K562 (cell line): ENCODE data around the gene PI16. TPM values are rescaled to one million over a fixed set of nuclear protein-coding genes. Genes with fewer than 3 reads are reported as not detected.

Experiments used
- HEY1 ChIP-seq: fragments of 250-450 bp; sonication (Bioruptor Pico); IDR thresholded peaks from 2 replicates; pipeline ENCODE4 v1.5.0; 2020; ENCODE audit warnings: mild to moderate bottlenecking, moderate library complexity, borderline replicate concordance
- KLF6 ChIP-seq: fragments of 250-450 bp; sonication (Bioruptor Pico); IDR thresholded peaks from 2 replicates; pipeline ENCODE4 v1.4.0; 2020; ENCODE audit warnings: mild to moderate bottlenecking, moderate library complexity, borderline replicate concordance
- MGA ChIP-seq: fragments of 450-650 bp; IDR thresholded peaks from 2 replicates; pipeline ENCODE4 v1.6.1; 2016; ENCODE audit warnings: mild to moderate bottlenecking, moderate library complexity
- RFX1 ChIP-seq: fragments of 450-650 bp; IDR thresholded peaks from 2 replicates; pipeline ENCODE4 v1.6.1; 2016; ENCODE audit warnings: mild to moderate bottlenecking, moderate library complexity
- polyA plus RNA-seq, 8 experiments: library from polyadenylated mRNA; depleted of rRNA in 4 of 8; stranded (reverse) in 5 of 8; unstranded in 3 of 8; fragments of >200 nt; fragmentation: Nextera tagmentation in 2 of 8; fragmentation: Illumina TruSeq in 1 of 8; extraction: Ambion mirVana in 2 of 8; extraction: Trizol in 1 of 8; gene quantifications; 2 replicates each; pipeline versions ENCODE4 v1.2.1 to v1.2.3, GENCODE V29; 2011 to 2014; ENCODE audit warnings: inconsistent platforms in 1 of 8, missing spikeins in 1 of 8
- total RNA-seq, 7 experiments: library from RNA; depleted of rRNA in 6 of 7; stranded (reverse); fragments of >200 nt in 6 of 7; fragmentation: Illumina TruSeq in 2 of 7; extraction: Trizol in 2 of 7; gene quantifications; 2 replicates each; pipeline versions ENCODE4 v1.2.1 to v1.2.3, GENCODE V29; 2011 to 2021; ENCODE audit warnings: low replicate concordance in 1 of 7

Gene PI16
- total and polyA plus RNA-seq, 9 of the 15 experiments (the other 6 are each of a cell fraction or from before 2014, with no cell fraction given) = 0.06 to 0.18 TPM; not detected in 7

GRCh38 chr6:36963451-36964290 lies 9.1 kb downstream of the PI16 start (continued):
- TF ChIP-seq MGA = no peak
- TF ChIP-seq HEY1 (CRISPR knock-in tag) = no peak
- no peak for TF ChIP-seq KLF6 (CRISPR knock-in tag)
- TF ChIP-seq RFX1 = no peak
